Panc1 (cell line): Measurements from ENCODE around the gene STAM.

Experiments used
- CTCF ChIP-seq: fragments of 450-650 bp; IDR thresholded peaks from 2 replicates; pipeline ENCODE4 v1.5.1; 2017; ENCODE audit warnings: mild to moderate bottlenecking
- POLR2AphosphoS5 ChIP-seq: IDR thresholded peaks from 2 replicates; pipeline ENCODE4 v1.6.1; 2012; ENCODE audit warnings: mild to moderate bottlenecking, low read depth, low read length, moderate library complexity
- SIN3A ChIP-seq: IDR thresholded peaks from 2 replicates; pipeline ENCODE4 v1.6.1; 2012; ENCODE audit warnings: low read depth, mild to moderate bottlenecking, low read length, moderate library complexity, borderline replicate concordance; ENCODE audit not compliant: insufficient read depth
- TCF7L2 ChIP-seq: IDR thresholded peaks from 2 replicates; pipeline ENCODE4 v1.6.1; 2011; ENCODE audit warnings: mild to moderate bottlenecking, low read depth, low read length, inconsistent platforms

- TF ChIP-seq CTCF (no peak), POLR2AphosphoS5 (no peak), TCF7L2 (no peak), SIN3A (no peak)
These were observed 91.4 kb downstream of the STAM start for GRCh38 chr10:17735166-17735941.
